Lower lobe of right lung (tissue), 2 donors: ENCODE results near the gene TAOK1. TPM values are rescaled to one million over a fixed set of nuclear protein-coding genes. Genes with fewer than 3 reads are reported as not detected.

Source experiments
- ATAC-seq, 2 donors: fragments of 200-7000 bp; cut with Tn5 transposase; one replicate each; pipeline ENCODE4 v1.9.1; 2020 to 2022; ENCODE audit warnings: mild to moderate bottlenecking in 2 of 2, moderate library complexity in 2 of 2
- DNase-seq: peaks from one replicate; pipeline ENCODE4 v3.0.0-alpha.2; 2020
- H3K27ac ChIP-seq: fragments of 200-600 bp; one replicate; pipeline ENCODE4 v1.8.0; 2022
- H3K27me3 ChIP-seq: fragments of 200-600 bp; one replicate; pipeline ENCODE4 v1.8.0; 2022; ENCODE audit warnings: low read depth
- H3K36me3 ChIP-seq: fragments of 200-600 bp; one replicate; pipeline ENCODE4 v1.8.0; 2022; ENCODE audit warnings: mild to moderate bottlenecking
- H3K4me1 ChIP-seq: fragments of 200-600 bp; one replicate; pipeline ENCODE4 v1.8.0; 2022
- H3K4me3 ChIP-seq: fragments of 200-600 bp; one replicate; pipeline ENCODE4 v1.8.0; 2022; ENCODE audit warnings: mild to moderate bottlenecking
- H3K9me3 ChIP-seq: fragments of 200-600 bp; one replicate; pipeline ENCODE4 v1.8.0; 2022
- intact Hi-C: fragments of 100-400 bp; cut with DNase I; formaldehyde crosslinking; loops from one replicate; pipeline ENCODE4 v1.11.0; 2022
- total RNA-seq: library from RNA; stranded (reverse); fragmentation: NEBNext Ultra II Directional; extraction: Animal tissue kit (Norgen Biotek cat#: 25700); gene quantifications from one replicate; pipeline ENCODE4 v1.2.1, GENCODE V29; 2021
- TF ChIP-seq, protein P1 (sequence below): fragments of 200-600 bp; IDR thresholded peaks from one replicate; pipeline ENCODE4 v1.8.0; 2022; ENCODE audit warnings: antibody characterized with exemption, mild to moderate bottlenecking
- donor health status: DM: no; HTN: yes; CAD: no; lungs with severe emphysema.

TAOK1 gene
- total RNA-seq, 1 donor from 2014 or later: 70.6 TPM

DNA sequence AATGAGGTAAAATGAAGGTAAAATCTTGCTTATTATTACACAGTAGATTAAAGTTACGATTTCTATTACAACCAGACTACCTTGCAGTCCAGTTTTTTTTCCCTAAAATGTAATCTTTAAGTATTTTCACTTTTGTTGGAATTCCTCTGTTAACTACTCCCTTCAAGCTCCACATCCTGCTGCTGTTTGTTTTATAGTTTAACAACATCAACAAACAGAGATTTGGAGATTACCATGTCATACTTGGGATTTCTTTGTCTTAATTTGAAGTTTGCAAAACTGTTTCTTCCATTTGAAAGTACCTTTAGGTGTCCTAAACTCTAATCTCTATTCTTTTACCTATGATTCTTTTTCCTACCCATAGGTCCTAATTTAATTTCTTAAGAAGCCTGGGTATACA lies 93.3 kb downstream of the TAOK1 start:
- H3K4me1 ChIP-seq: no peaks in the 10 kb centered on the region
- intact Hi-C loops: no loop called here
- DNase-seq (no peak), ATAC-seq (no peak)
- no peaks in the 10 kb centered on the region for H3K27me3 ChIP-seq
- no peak overlapping the region for H3K27ac ChIP-seq
- no peaks in the 10 kb centered on the region for H3K9me3 ChIP-seq
- H3K4me3 ChIP-seq: no peak overlapping the region
- peaks cover 89% of the 10 kb centered on the region for H3K36me3 ChIP-seq
- TF ChIP-seq, protein P1, sequence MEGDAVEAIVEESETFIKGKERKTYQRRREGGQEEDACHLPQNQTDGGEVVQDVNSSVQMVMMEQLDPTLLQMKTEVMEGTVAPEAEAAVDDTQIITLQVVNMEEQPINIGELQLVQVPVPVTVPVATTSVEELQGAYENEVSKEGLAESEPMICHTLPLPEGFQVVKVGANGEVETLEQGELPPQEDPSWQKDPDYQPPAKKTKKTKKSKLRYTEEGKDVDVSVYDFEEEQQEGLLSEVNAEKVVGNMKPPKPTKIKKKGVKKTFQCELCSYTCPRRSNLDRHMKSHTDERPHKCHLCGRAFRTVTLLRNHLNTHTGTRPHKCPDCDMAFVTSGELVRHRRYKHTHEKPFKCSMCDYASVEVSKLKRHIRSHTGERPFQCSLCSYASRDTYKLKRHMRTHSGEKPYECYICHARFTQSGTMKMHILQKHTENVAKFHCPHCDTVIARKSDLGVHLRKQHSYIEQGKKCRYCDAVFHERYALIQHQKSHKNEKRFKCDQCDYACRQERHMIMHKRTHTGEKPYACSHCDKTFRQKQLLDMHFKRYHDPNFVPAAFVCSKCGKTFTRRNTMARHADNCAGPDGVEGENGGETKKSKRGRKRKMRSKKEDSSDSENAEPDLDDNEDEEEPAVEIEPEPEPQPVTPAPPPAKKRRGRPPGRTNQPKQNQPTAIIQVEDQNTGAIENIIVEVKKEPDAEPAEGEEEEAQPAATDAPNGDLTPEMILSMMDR: no peak

DNA sequence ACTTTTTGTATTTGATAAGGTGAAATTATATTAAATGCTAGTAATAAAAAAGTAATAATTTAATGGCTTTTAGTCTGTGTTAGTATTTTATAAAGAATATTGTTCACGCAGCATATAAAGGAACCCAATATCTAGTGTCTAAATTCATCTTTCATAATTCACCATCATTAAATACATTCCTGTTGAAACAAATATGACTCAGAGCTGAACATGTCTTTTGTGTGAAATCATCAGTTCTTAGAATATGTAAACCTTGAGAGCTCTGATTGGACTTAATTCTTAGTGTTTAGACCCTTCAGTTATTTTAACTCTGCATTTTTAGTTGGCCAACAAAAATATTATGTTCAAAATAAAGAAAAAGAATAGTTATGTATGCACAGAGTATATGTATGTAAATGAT lies 104.8 kb downstream of the TAOK1 start:
- intact Hi-C loops: no loop called here
- no peak for ATAC-seq
- H3K4me3 ChIP-seq: no peak overlapping the region
- H3K36me3 ChIP-seq: peaks cover 97% of the 10 kb centered on the region
- TF ChIP-seq, protein P1: no peak
- H3K4me1 ChIP-seq: no peaks in the 10 kb centered on the region
- no peaks in the 10 kb centered on the region for H3K27me3 ChIP-seq
- no peak overlapping the region for H3K27ac ChIP-seq
- no peak for DNase-seq
- no peaks in the 10 kb centered on the region for H3K9me3 ChIP-seq

DNA sequence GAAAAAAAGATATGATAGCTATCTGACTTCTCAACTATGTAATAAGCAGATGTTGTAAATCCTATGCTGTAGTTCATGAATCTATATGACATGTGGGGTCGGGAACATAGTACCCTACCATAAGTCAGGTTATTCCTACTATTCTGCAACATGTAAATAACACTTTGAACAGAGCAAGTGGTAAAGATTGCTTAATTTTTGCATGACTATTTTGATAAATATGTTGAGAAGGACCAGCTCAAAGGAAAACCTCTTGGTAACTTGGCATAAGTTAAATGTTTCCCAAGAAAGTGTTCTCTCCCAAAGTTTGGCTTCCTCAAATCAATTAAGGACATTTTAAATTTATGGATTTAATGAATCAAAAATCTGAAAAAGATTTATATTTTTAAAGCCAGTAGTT lies 114.5 kb downstream of the TAOK1 start:
- Histone ChIP-seq H3K27ac (no peak overlapping the region), H3K4me3 (no peak overlapping the region), H3K4me1 (no peaks in the 10 kb centered on the region), H3K27me3 (no peaks in the 10 kb centered on the region), H3K36me3 (peaks cover 95% of the 10 kb centered on the region), H3K9me3 (no peaks in the 10 kb centered on the region)
- ATAC-seq: no peak
- intact Hi-C loops: no loop called here
- DNase-seq: no peak
- TF ChIP-seq, protein P1: no peak

DNA sequence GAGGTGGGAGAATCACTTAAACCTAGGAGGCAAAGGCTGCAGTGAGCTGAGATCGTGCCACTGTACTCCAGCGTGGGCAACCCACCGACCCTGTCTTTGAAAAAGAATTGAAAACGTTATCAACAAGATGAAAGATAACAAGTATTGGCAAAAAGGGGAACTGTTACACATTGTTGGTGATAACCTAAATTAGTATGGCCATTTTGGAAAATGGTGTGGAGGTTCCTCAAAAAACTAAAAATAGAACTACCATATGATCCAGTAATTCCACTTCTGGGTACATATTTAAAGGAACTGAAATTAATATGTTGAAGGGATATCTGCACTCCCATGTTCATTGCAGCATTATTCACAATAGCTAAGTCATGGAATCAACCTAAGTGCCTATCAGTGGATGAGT lies 115.7 kb downstream of the TAOK1 start:
- no peaks in the 10 kb centered on the region for H3K4me1 ChIP-seq
- H3K36me3 ChIP-seq: peaks cover 93% of the 10 kb centered on the region
- TF ChIP-seq, protein P1: no peak

DNA sequence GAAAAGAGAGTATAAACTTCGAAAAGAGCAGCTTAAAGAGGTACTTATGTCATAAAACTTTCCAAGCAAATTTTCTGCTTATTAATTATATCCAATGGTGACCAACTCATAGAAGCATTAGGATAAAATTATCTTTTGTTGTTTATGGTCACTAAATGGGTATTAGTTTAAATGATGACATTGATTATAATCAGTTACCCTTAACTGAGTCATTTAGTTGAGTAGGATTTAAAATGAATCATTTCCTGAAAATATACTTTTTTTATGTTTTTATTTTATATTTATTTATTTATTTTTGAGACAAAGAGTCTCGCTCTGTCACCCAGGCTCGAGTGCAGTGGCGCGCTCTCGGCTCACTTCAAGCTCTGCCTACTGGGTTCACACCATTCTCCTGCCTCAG lies 120.8 kb downstream of the TAOK1 start:
- H3K36me3 ChIP-seq: peaks cover 89% of the 10 kb centered on the region
- H3K27me3 ChIP-seq: no peaks in the 10 kb centered on the region
- TF ChIP-seq, protein P1: no peak
- H3K4me1 ChIP-seq: no peaks in the 10 kb centered on the region
- intact Hi-C loops: no loop called here
- H3K9me3 ChIP-seq: no peaks in the 10 kb centered on the region
- no peak overlapping the region for H3K4me3 ChIP-seq
- ATAC-seq (no peak), DNase-seq (no peak)
- no peak overlapping the region for H3K27ac ChIP-seq

More for the DNA sequence above, 115.7 kb downstream of the TAOK1 start:
- no peak overlapping the region for H3K4me3 ChIP-seq
- no peaks in the 10 kb centered on the region for H3K27me3 ChIP-seq
- ATAC-seq (no peak), DNase-seq (no peak)
- no peaks in the 10 kb centered on the region for H3K9me3 ChIP-seq
- H3K27ac ChIP-seq: no peak overlapping the region
- intact Hi-C loops: no loop called here

DNA sequence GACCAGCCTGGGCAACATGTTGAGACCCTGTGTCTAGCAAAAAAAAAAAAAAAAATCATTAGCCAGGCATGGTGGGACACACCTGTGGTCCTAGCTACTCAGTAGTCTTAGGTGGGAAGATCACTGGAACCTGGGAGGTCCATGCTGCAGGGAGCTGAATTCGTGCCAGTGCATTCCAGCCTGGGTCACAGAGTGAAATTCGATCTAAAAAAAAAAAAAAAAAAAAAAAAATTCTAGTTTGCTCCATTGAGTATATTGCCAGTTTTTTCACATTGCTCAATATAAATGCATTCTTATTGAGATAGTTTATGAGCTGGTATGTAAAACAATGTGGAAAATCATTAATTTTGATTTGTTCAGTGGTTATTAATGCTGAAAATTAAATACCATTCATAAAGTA lies 124.6 kb downstream of the TAOK1 start:
- intact Hi-C loops: no loop called here
- Histone ChIP-seq H3K9me3 (no peaks in the 10 kb centered on the region), H3K4me1 (no peaks in the 10 kb centered on the region), H3K4me3 (no peak overlapping the region), H3K27me3 (no peaks in the 10 kb centered on the region), H3K36me3 (peaks cover 91% of the 10 kb centered on the region), H3K27ac (no peak overlapping the region)
- DNase-seq: no peak
- no peak for ATAC-seq
- TF ChIP-seq, protein P1: no peak
